MM.1S (cell line): ENCODE data around the gene XCL2.
"Not testable (repeated sequence)": the region's sequence is repeated elsewhere in the genome, so short reads cannot be mapped to it uniquely, and the experiment has no call there.

Experiments used
- DNase-seq: peaks from one replicate; pipeline ENCODE4 v3.0.0-alpha.2; 2015
- H2AFZ ChIP-seq: fragments of 300-600 bp; sonication (generic); 2 replicates; pipeline ENCODE4 v1.6.0; 2016; ENCODE audit warnings: antibody characterized with exemption, low read length
- H3F3A ChIP-seq: fragments of 300-600 bp; sonication (generic); 2 replicates; pipeline ENCODE4 v1.6.1; 2016; ENCODE audit warnings: mild to moderate bottlenecking, antibody characterized with exemption, low read length, moderate library complexity, mixed read lengths; ENCODE audit not compliant: insufficient read depth
- H3K27ac ChIP-seq: fragments of 300-600 bp; sonication (generic); 2 replicates; pipeline ENCODE4 v1.5.1; 2016; ENCODE audit warnings: mild to moderate bottlenecking, low read length
- H3K27me3 ChIP-seq: fragments of 300-600 bp; sonication (generic); replicated peaks from 2 replicates; pipeline ENCODE4 v1.6.0; 2016; ENCODE audit warnings: low read length; ENCODE audit not compliant: insufficient read depth
- H3K36me3 ChIP-seq: fragments of 300-600 bp; sonication (generic); replicated peaks from 2 replicates; pipeline ENCODE4 v1.6.1; 2016; ENCODE audit warnings: mild to moderate bottlenecking, low read length, mixed read lengths; ENCODE audit not compliant: insufficient read depth
- H3K4me1 ChIP-seq: fragments of 300-600 bp; sonication (generic); 2 replicates; pipeline ENCODE4 v1.6.1; 2016; ENCODE audit warnings: low read length, mixed read lengths
- H3K4me2 ChIP-seq: fragments of 300-600 bp; sonication (generic); 2 replicates; pipeline ENCODE4 v1.6.0; 2016; ENCODE audit warnings: low read depth, low read length
- H3K4me3 ChIP-seq: fragments of 300-600 bp; sonication (generic); 2 replicates; pipeline ENCODE4 v1.5.1; 2016; ENCODE audit warnings: low read length, mixed read lengths
- H3K79me2 ChIP-seq: fragments of 300-600 bp; sonication (generic); 2 replicates; pipeline ENCODE4 v1.6.1; 2016; ENCODE audit warnings: mixed run types, low read length, mixed read lengths
- H3K9ac ChIP-seq: fragments of 300-600 bp; sonication (generic); 2 replicates; pipeline ENCODE4 v1.6.1; 2016; ENCODE audit warnings: low read length, mixed read lengths
- H3K9me2 ChIP-seq: fragments of 300-600 bp; sonication (generic); replicated peaks from 2 replicates; pipeline ENCODE4 v1.6.1; 2016; ENCODE audit warnings: mild to moderate bottlenecking, low read length, mixed read lengths; ENCODE audit not compliant: insufficient read depth
- H3K9me3 ChIP-seq: fragments of 300-600 bp; sonication (generic); replicated peaks from 2 replicates; pipeline ENCODE4 v1.6.1; 2016; ENCODE audit warnings: mild to moderate bottlenecking, low read length, mixed read lengths; ENCODE audit not compliant: insufficient read depth
- H4K20me1 ChIP-seq: fragments of 300-600 bp; sonication (generic); 2 replicates; pipeline ENCODE4 v1.6.1; 2016; ENCODE audit warnings: mild to moderate bottlenecking, low read length, moderate library complexity, mixed read lengths; ENCODE audit not compliant: insufficient read depth
- EZH2 ChIP-seq: fragments of 300-600 bp; sonication (generic); optimal IDR thresholded peaks from 2 replicates; pipeline ENCODE3; 2017; ENCODE audit warnings: low read depth, mild to moderate bottlenecking, antibody characterized with exemption, low read length, mixed read lengths
- EZH2phosphoT487 ChIP-seq: fragments of 300-600 bp; sonication (generic); IDR thresholded peaks from 2 replicates; pipeline ENCODE4 v1.6.1; 2018; ENCODE audit warnings: antibody characterized with exemption, low read length
- TF ChIP-seq, protein P1 (sequence below): fragments of 300-600 bp; sonication (generic); IDR thresholded peaks from 2 replicates; pipeline ENCODE4 v1.5.1; 2016; ENCODE audit warnings: antibody characterized with exemption, low read length, mixed read lengths

XCL2 gene

GRCh38 chr1:168543840-168544498 lies at the start of gene XCL2:
Gene XCL2, minus strand, starts transcription at chr1:168543997. Its CDS starts 33 bp downstream, at chr1:168543964.
- not testable (repeated sequence) for H4K20me1 ChIP-seq, H2AFZ ChIP-seq, DNase-seq, H3K9me3 ChIP-seq, H3K79me2 ChIP-seq, H3F3A ChIP-seq, H3K36me3 ChIP-seq, H3K4me1 ChIP-seq, H3K27ac ChIP-seq, H3K27me3 ChIP-seq, H3K4me3 ChIP-seq, H3K9me2 ChIP-seq, H3K9ac ChIP-seq, H3K4me2 ChIP-seq

GRCh38 chr1:168591641-168592250 lies 47.9 kb upstream of the XCL2 start:
- no peak overlapping the region for H3K9ac ChIP-seq

DNA sequence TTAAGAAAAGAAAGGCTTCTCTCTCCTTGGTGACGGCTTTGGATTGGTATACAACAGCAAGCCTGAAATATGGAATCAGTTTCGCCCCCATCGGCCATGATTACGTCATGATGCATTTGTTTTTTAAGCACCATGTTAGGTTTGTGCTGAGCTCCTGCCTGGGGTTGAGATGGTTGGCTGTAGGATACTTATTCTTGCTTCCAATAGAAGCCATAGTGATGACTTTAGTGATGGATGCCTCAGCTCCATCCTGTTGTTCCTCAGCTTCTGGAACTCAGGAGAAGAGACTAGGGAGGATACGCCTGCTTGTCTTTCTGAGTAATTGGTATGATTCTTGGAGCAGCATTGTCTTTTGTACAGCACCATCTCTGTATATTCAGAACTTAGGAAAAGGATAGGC lies 47.3 kb upstream of the XCL2 start:
- Histone ChIP-seq H3K27ac (no peak overlapping the region), H3K79me2 (no peaks in the 10 kb centered on the region), H3K9me3 (no peaks in the 10 kb centered on the region), H3K4me1 (no peaks in the 10 kb centered on the region), H3F3A (no peaks in the 10 kb centered on the region), H2AFZ (no peak overlapping the region), H3K27me3 (no peaks in the 10 kb centered on the region), H4K20me1 (no peaks in the 10 kb centered on the region), H3K36me3 (no peaks in the 10 kb centered on the region), H3K9ac (no peak overlapping the region), H3K4me2 (no peak overlapping the region), H3K9me2 (no peaks in the 10 kb centered on the region), H3K4me3 (no peak overlapping the region)
- no peak for DNase-seq
- TF ChIP-seq, protein P1, sequence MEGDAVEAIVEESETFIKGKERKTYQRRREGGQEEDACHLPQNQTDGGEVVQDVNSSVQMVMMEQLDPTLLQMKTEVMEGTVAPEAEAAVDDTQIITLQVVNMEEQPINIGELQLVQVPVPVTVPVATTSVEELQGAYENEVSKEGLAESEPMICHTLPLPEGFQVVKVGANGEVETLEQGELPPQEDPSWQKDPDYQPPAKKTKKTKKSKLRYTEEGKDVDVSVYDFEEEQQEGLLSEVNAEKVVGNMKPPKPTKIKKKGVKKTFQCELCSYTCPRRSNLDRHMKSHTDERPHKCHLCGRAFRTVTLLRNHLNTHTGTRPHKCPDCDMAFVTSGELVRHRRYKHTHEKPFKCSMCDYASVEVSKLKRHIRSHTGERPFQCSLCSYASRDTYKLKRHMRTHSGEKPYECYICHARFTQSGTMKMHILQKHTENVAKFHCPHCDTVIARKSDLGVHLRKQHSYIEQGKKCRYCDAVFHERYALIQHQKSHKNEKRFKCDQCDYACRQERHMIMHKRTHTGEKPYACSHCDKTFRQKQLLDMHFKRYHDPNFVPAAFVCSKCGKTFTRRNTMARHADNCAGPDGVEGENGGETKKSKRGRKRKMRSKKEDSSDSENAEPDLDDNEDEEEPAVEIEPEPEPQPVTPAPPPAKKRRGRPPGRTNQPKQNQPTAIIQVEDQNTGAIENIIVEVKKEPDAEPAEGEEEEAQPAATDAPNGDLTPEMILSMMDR = no peak
- TF ChIP-seq EZH2 = no peak
- no peak for TF ChIP-seq EZH2phosphoT487

More at GRCh38 chr1:168591641-168592250, 47.9 kb upstream of the XCL2 start:
- TF ChIP-seq, protein P1 = no peak
- no peak for TF ChIP-seq EZH2
- no peak for TF ChIP-seq EZH2phosphoT487
- Histone ChIP-seq H3K79me2 (no peaks in the 10 kb centered on the region), H3K36me3 (no peaks in the 10 kb centered on the region), H3K27ac (no peak overlapping the region), H3K4me3 (no peak overlapping the region), H3K27me3 (no peaks in the 10 kb centered on the region), H3K9me2 (no peaks in the 10 kb centered on the region), H4K20me1 (no peaks in the 10 kb centered on the region), H3K4me2 (no peak overlapping the region), H3K4me1 (no peaks in the 10 kb centered on the region), H3F3A (no peaks in the 10 kb centered on the region), H3K9me3 (no peaks in the 10 kb centered on the region), H2AFZ (no peak overlapping the region)
- DNase-seq = no peak

GRCh38 chr1:168589167-168589566 lies 45.4 kb upstream of the XCL2 start:
- TF ChIP-seq EZH2phosphoT487 = no peak
- no peak for TF ChIP-seq EZH2
- TF ChIP-seq, protein P1 = no peak
- H3K36me3 ChIP-seq = no peaks in the 10 kb centered on the region
- no peak overlapping the region for H3K9ac ChIP-seq
- no peaks in the 10 kb centered on the region for H3K9me2 ChIP-seq
- no peak overlapping the region for H2AFZ ChIP-seq
- no peaks in the 10 kb centered on the region for H3K4me1 ChIP-seq
- no peaks in the 10 kb centered on the region for H3K9me3 ChIP-seq
- H4K20me1 ChIP-seq = no peaks in the 10 kb centered on the region
- no peak overlapping the region for H3K4me2 ChIP-seq
- H3K27me3 ChIP-seq = no peaks in the 10 kb centered on the region
- H3K79me2 ChIP-seq = no peaks in the 10 kb centered on the region
- no peak overlapping the region for H3K4me3 ChIP-seq
- H3F3A ChIP-seq = no peaks in the 10 kb centered on the region
- no peak for DNase-seq
- H3K27ac ChIP-seq = no peak overlapping the region
